ENCODE measurements around the gene GPATCH3. TPM values are rescaled to one million over a fixed set of nuclear protein-coding genes. Genes with fewer than 3 reads are reported as not detected.

Gene GPATCH3
- total RNA-seq, 2 donors from 2014 or later, result 6.2 to 8.3 TPM

DNA sequence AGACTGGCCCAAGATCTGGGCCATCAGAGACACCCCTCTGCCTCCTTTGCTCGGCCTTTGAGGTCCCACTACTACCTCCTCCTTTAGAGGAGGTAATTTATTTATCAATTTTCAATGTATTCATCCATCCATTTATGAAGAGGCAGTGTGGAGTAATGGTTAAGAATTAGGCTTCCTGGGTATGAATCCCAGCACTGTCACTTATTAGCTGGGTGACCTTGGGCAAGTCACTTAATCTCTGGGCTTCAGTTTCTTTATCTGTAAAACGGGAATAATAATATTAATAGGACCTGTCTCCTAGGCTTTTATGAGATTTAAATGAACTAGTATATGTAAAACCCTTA is 11.9 kb upstream of the GPATCH3 start:
- no peak for DNase-seq (ENCODE audit: low spot score)
- H3K4me3 ChIP-seq, result peak overlapping the region; percentile 45 to 46
- TF ChIP-seq CTCF (IDR thresholded peaks at IDR 0.05), result no peak
- peaks cover 0 to 5% of the 10 kb centered on the region in 2 donors for H3K4me1 ChIP-seq
- H3K36me3 ChIP-seq, result no peaks in the 10 kb centered on the region
- H3K9me3 ChIP-seq, result no peaks in the 10 kb centered on the region
- peak overlapping the region; percentile 84 to 92 for H3K27ac ChIP-seq
- H3K27me3 ChIP-seq, result no peaks in the 10 kb centered on the region

DNA sequence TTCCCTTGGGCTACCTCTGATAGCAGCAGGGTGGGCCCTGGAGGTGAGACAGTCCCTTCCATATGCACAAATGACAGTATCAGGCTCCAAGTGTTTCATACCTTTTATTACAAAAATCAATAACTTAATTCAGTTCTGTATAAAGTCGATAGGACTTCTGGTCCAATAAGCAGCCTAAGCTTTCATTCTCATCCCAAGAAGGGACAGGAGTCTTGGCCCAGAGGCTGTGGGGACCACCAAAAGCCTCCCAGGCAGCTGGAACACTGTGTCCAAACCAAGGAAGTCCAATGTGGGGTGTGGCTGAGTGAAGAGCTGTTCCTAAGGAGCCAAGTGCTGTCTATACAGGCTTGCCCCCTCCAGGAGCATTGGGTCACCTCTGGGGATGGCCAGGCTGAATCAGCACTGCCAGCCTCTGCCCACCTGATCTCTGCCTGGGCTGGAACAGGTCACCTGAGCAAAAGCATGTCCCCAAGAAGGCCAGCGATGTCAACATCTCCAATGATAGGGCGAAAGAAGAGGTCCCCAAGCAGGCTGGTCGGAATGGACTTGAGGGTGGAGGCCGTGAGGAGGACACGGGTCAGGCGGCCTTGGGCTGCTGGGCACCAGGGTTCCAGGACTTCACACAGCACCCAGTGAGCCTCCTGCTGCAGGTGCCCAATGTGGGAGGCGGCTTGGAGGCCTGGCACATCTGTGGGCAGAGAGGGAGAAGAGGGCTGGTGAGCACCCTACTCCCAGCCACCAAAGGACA is 11.3 kb upstream of the GPATCH3 start:
- H3K4me1 ChIP-seq, result peaks cover 0 to 5% of the 10 kb centered on the region in 2 donors
- no peaks in the 10 kb centered on the region for H3K27me3 ChIP-seq
- no peak overlapping the region for H3K4me3 ChIP-seq
- no peaks in the 10 kb centered on the region for H3K9me3 ChIP-seq
- peak overlapping the region; percentile 35 to 84 for H3K27ac ChIP-seq
- no peaks in the 10 kb centered on the region for H3K36me3 ChIP-seq
- no peak for DNase-seq (ENCODE audit: low spot score)
- TF ChIP-seq CTCF (IDR thresholded peaks at IDR 0.05), result no peak

GRCh38 chr1:26910343-26911160 is 10.3 kb upstream of the GPATCH3 start:
- H3K9me3 ChIP-seq, result no peaks in the 10 kb centered on the region
- no peak for DNase-seq (ENCODE audit: low spot score)
- peaks cover 0 to 5% of the 10 kb centered on the region in 2 donors for H3K4me1 ChIP-seq
- H3K36me3 ChIP-seq, result no peaks in the 10 kb centered on the region
- H3K4me3 ChIP-seq, result no peak overlapping the region
- H3K27me3 ChIP-seq, result no peaks in the 10 kb centered on the region
- no peak for TF ChIP-seq CTCF (IDR thresholded peaks at IDR 0.05)
- H3K27ac ChIP-seq, result no peak overlapping the region

DNA sequence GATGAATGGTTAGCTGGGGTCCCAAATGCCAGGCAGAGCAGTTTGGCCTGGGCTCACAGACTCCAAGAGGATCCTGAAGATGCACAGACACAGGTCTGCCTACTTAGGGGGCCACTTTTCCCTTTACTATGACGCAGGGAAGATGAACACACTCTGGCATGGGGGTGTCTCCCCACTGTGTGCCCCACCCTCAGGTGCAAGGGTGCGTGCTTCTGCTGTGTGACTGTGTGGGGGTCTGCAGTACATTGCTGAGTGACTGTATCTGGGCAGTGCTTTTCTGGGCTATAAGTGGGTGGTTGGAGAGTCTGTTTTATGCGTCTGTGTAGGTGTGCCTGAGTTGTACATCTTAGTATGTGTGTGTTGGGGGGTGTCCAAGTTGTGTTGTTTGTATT is 9.7 kb upstream of the GPATCH3 start:
- no peak for TF ChIP-seq CTCF (IDR thresholded peaks at IDR 0.05)
- DNase-seq (ENCODE audit: low spot score), result no peak
- H3K4me1 ChIP-seq, result peaks cover 0 to 5% of the 10 kb centered on the region in 2 donors
- H3K4me3 ChIP-seq, result no peak overlapping the region
- H3K27ac ChIP-seq, result no peak overlapping the region
- no peaks in the 10 kb centered on the region for H3K36me3 ChIP-seq
- H3K27me3 ChIP-seq, result no peaks in the 10 kb centered on the region
- no peaks in the 10 kb centered on the region for H3K9me3 ChIP-seq

- H3K4me1 ChIP-seq, result no peaks in the 10 kb centered on the region
- H3K36me3 ChIP-seq, result no peaks in the 10 kb centered on the region
- H3K27ac ChIP-seq, result no peak overlapping the region
- no peak for DNase-seq (ENCODE audit: low spot score)
- H3K9me3 ChIP-seq, result no peaks in the 10 kb centered on the region
- no peak overlapping the region for H3K4me3 ChIP-seq
- no peak for TF ChIP-seq CTCF (IDR thresholded peaks at IDR 0.05)
- no peaks in the 10 kb centered on the region for H3K27me3 ChIP-seq
Measured at GRCh38 chr1:26907071-26907917, 7.0 kb upstream of the GPATCH3 start.
